Measurements from ENCODE around the gene NIPBL. TPM values are rescaled to one million over a fixed set of nuclear protein-coding genes. Genes with fewer than 3 reads are reported as not detected.

The NIPBL gene
- total RNA-seq, 2 donors from 2014 or later, result 29.8 to 38.9 TPM

GRCh38 chr5:37063739-37064138 is 187.2 kb downstream of the NIPBL start:
- Histone ChIP-seq H3K4me3 (no peak overlapping the region), H3K4me1 (no peaks in the 10 kb centered on the region), H3K36me3 (replicated peaks in 1 of 2; ENCODE audit: insufficient read depth in 1 of 2, low read depth in 2 of 2) (peaks cover 13 to 14% of the 10 kb centered on the region in 2 donors), H3K27me3 (no peaks in the 10 kb centered on the region), H3K9me3 (no peaks in the 10 kb centered on the region), H3K27ac (no peak overlapping the region)
- ATAC-seq (no peak), DNase-seq (no peak)
- WGBS, 2 donors, result 94 to 98% methylated on average over 7 of the region's 7 CpGs
- TF ChIP-seq POLR2A (IDR thresholded peaks at IDR 0.05) (no peak), CTCF (IDR thresholded peaks at IDR 0.05) (no peak)
- intact Hi-C loops (cut with DNase I), result no loop called here

GRCh38 chr5:37064442-37064841 is 187.9 kb downstream of the NIPBL start:
- Histone ChIP-seq H3K4me3 (no peak overlapping the region), H3K36me3 (replicated peaks in 1 of 2; ENCODE audit: insufficient read depth in 1 of 2, low read depth in 2 of 2) (peaks cover 10 to 14% of the 10 kb centered on the region in 2 donors), H3K9me3 (no peaks in the 10 kb centered on the region), H3K27me3 (no peaks in the 10 kb centered on the region), H3K27ac (no peak overlapping the region), H3K4me1 (no peaks in the 10 kb centered on the region)
- DNase-seq, result no peak
- no peak for ATAC-seq
- WGBS, 2 donors, result 85 to 90% methylated on average over 9 of the region's 9 CpGs
- TF ChIP-seq CTCF (IDR thresholded peaks at IDR 0.05), result no peak
- TF ChIP-seq POLR2A (IDR thresholded peaks at IDR 0.05), result no peak
- intact Hi-C loops (cut with DNase I), result no loop called here

GRCh38 chr5:37071487-37071886 is 194.9 kb downstream of the NIPBL start:
- 69 to 85% methylated on average over 1 of the region's 1 CpG for WGBS, 2 donors
- Histone ChIP-seq H3K27me3 (no peaks in the 10 kb centered on the region), H3K4me3 (no peak overlapping the region), H3K27ac (no peak overlapping the region), H3K4me1 (no peaks in the 10 kb centered on the region), H3K36me3 (replicated peaks in 1 of 2; ENCODE audit: insufficient read depth in 1 of 2, low read depth in 2 of 2) (no peaks in the 10 kb centered on the region), H3K9me3 (no peaks in the 10 kb centered on the region)
- TF ChIP-seq POLR2A (IDR thresholded peaks at IDR 0.05) (no peak), CTCF (IDR thresholded peaks at IDR 0.05) (no peak)
- ATAC-seq (no peak), DNase-seq (no peak)
- intact Hi-C loops (cut with DNase I), result no loop called here

GRCh38 chr5:37071901-37072581 is 195.5 kb downstream of the NIPBL start:
- H3K27ac ChIP-seq, result no peak overlapping the region
- 72 to 82% methylated on average over 1 of the region's 1 CpG for WGBS, 2 donors
- H3K36me3 ChIP-seq (replicated peaks in 1 of 2; ENCODE audit: insufficient read depth in 1 of 2, low read depth in 2 of 2), result no peaks in the 10 kb centered on the region
- intact Hi-C loops (cut with DNase I), result no loop called here
- no peaks in the 10 kb centered on the region for H3K27me3 ChIP-seq
- ATAC-seq (no peak), DNase-seq (no peak)
- no peaks in the 10 kb centered on the region for H3K4me1 ChIP-seq
- H3K4me3 ChIP-seq, result no peak overlapping the region
- H3K9me3 ChIP-seq, result no peaks in the 10 kb centered on the region
- TF ChIP-seq CTCF (IDR thresholded peaks at IDR 0.05) (no peak), POLR2A (IDR thresholded peaks at IDR 0.05) (no peak)

- ATAC-seq, result no peak
- H3K27ac ChIP-seq, result no peak overlapping the region
- H3K4me1 ChIP-seq, result no peaks in the 10 kb centered on the region
- no peak overlapping the region for H3K4me3 ChIP-seq
- DNase-seq, result no peak
- no peak for TF ChIP-seq CTCF (IDR thresholded peaks at IDR 0.05)
- H3K9me3 ChIP-seq, result no peaks in the 10 kb centered on the region
- peaks cover 0 to 2% of the 10 kb centered on the region in 2 donors for H3K36me3 ChIP-seq (replicated peaks in 1 of 2; ENCODE audit: insufficient read depth in 1 of 2, low read depth in 2 of 2)
- WGBS, 2 donors, result 66% methylated on average over 3 of the region's 3 CpGs
- intact Hi-C loops (cut with DNase I), result no loop called here
- no peaks in the 10 kb centered on the region for H3K27me3 ChIP-seq
Measured at GRCh38 chr5:37075399-37075950, 198.9 kb downstream of the NIPBL start.

All from body of pancreas (tissue), 4 donors.